PC-9 (cell line): ENCODE data around the gene ZNF576. TPM values are rescaled to one million over a fixed set of nuclear protein-coding genes. Genes with fewer than 3 reads are reported as not detected.
"Not testable (repeated sequence)": the region's sequence is repeated elsewhere in the genome, so short reads cannot be mapped to it uniquely, and the experiment has no call there.

Experiments used
- BruUV-seq: library from RNA; stranded (reverse); fragments of 400-500 nt; replicated peaks from 2 replicates; lab custom pipeline; 2021; lab: Mats Ljungman, UMichigan
- CTCF ChIA-PET: fragments of 300-600 bp; sonication (Branson Sonifier 250); formaldehyde crosslinking; loops from one replicate; lab custom pipeline; 2022; ENCODE audit warnings: antibody characterized with exemption; lab: Charles Lee
- POLR2A ChIA-PET: fragments of 300-600 bp; sonication (Branson Sonifier 250); formaldehyde crosslinking; loops from one replicate; lab custom pipeline; 2022; ENCODE audit warnings: antibody characterized with exemption; ENCODE audit not compliant: unreplicated experiment; lab: Charles Lee
- DNase-seq, 2 experiments: peaks; one replicate each; pipeline versions ENCODE4 v3.0.0 to v3.0.0-alpha.2; 2015 to 2022; ENCODE audit warnings: mixed read lengths in 1 of 2
- H2AFZ ChIP-seq: fragments of 200-600 bp; sonication (generic); 2 replicates; pipeline ENCODE4 v1.8.1; 2017; ENCODE audit warnings: antibody characterized with exemption
- H3F3A ChIP-seq: fragments of 200-600 bp; sonication (generic); 2 replicates; pipeline ENCODE4 v1.8.1; 2017; ENCODE audit warnings: antibody characterized with exemption, mild to moderate bottlenecking, low read depth; ENCODE audit not compliant: insufficient read depth
- H3K27ac ChIP-seq: fragments of 200-600 bp; sonication (generic); 2 replicates; pipeline ENCODE4 v1.6.1; 2016; ENCODE audit warnings: mixed run types
- H3K27me3 ChIP-seq: fragments of 200-600 bp; sonication (generic); 2 replicates; pipeline ENCODE4 v1.6.1; 2016; ENCODE audit warnings: low read depth, mixed run types; ENCODE audit not compliant: insufficient read depth
- H3K36me3 ChIP-seq: fragments of 200-600 bp; sonication (generic); 2 replicates; pipeline ENCODE4 v1.6.1; 2016; ENCODE audit warnings: low read depth, mixed run types
- H3K4me1 ChIP-seq: fragments of 200-600 bp; sonication (generic); replicated peaks from 2 replicates; pipeline ENCODE4 v1.6.1; 2016; ENCODE audit warnings: mixed run types; ENCODE audit not compliant: insufficient read depth
- H3K4me2 ChIP-seq: fragments of 200-600 bp; sonication (generic); 2 replicates; pipeline ENCODE4 v1.6.1; 2017; ENCODE audit warnings: mixed run types
- H3K4me3 ChIP-seq: fragments of 200-600 bp; sonication (generic); 2 replicates; pipeline ENCODE4 v1.6.1; 2016; ENCODE audit warnings: mixed run types
- H3K79me2 ChIP-seq: fragments of 200-600 bp; sonication (generic); 2 replicates; pipeline ENCODE4 v1.6.1; 2017; ENCODE audit warnings: low read depth, mixed run types
- H3K9me2 ChIP-seq: fragments of 200-600 bp; sonication (generic); 2 replicates; pipeline ENCODE4 v1.8.1; 2017; ENCODE audit warnings: mild to moderate bottlenecking; ENCODE audit not compliant: insufficient read depth
- H3K9me3 ChIP-seq: fragments of 200-600 bp; sonication (generic); 2 replicates; pipeline ENCODE4 v1.8.1; 2016; ENCODE audit warnings: low read depth; ENCODE audit not compliant: insufficient read depth
- H4K20me1 ChIP-seq: fragments of 200-600 bp; sonication (generic); 2 replicates; pipeline ENCODE4 v1.8.1; 2017; ENCODE audit not compliant: insufficient read depth
- CTCF ChIP-seq: fragments of 200-600 bp; sonication (generic); conservative IDR thresholded peaks from 2 replicates; pipeline ENCODE4 v1.6.1; 2017; ENCODE audit warnings: mixed run types, antibody characterized with exemption, mild to moderate bottlenecking, moderate library complexity
- EZH2 ChIP-seq: fragments of 200-600 bp; sonication (generic); IDR thresholded peaks from 2 replicates; pipeline ENCODE4 v1.8.0; 2017; ENCODE audit warnings: antibody characterized with exemption, low read depth
- intact Hi-C: fragments of 100-400 bp; cut with micrococcal nuclease; formaldehyde crosslinking; loops from one replicate; pipeline ENCODE4 v1.10.0; 2022; ENCODE audit not compliant: unreplicated experiment
- total RNA-seq: library from RNA; stranded (reverse); gene quantifications from 2 replicates; pipeline ENCODE4 v1.2.3, GENCODE V29; 2021

ZNF576 gene
- total RNA-seq, 1 experiment from 2014 or later, result 15.5 TPM

GRCh38 chr19:43648633-43649032 is 52.2 kb downstream of the ZNF576 start:
- H3K79me2 ChIP-seq, result no peaks in the 10 kb centered on the region
- no peak overlapping the region for H2AFZ ChIP-seq
- no peak for TF ChIP-seq CTCF
- no peak for TF ChIP-seq EZH2
- BruUV-seq, result no TSS peak
- no peaks in the 10 kb centered on the region for H3K4me1 ChIP-seq
- H3K9me3 ChIP-seq, result no peaks in the 10 kb centered on the region
- H3K27ac ChIP-seq, result no peak overlapping the region
- H3F3A ChIP-seq, result peaks cover 37% of the 10 kb centered on the region
- no peak overlapping the region for H3K4me3 ChIP-seq
- H4K20me1 ChIP-seq, result 0 out of 2 replicates have a peak, but pooled peaks cover 2% of the 10 kb centered on the region
- DNase-seq, result no peak
- no peaks in the 10 kb centered on the region for H3K9me2 ChIP-seq
- POLR2A ChIA-PET, result no interaction called here
- CTCF ChIA-PET, result no interaction called here
- intact Hi-C loops, result no loop called here
- no peaks in the 10 kb centered on the region for H3K27me3 ChIP-seq
- peaks cover 15% of the 10 kb centered on the region; the same call in 1 of the 2 replicates for H3K36me3 ChIP-seq
- no peak overlapping the region for H3K4me2 ChIP-seq

DNA sequence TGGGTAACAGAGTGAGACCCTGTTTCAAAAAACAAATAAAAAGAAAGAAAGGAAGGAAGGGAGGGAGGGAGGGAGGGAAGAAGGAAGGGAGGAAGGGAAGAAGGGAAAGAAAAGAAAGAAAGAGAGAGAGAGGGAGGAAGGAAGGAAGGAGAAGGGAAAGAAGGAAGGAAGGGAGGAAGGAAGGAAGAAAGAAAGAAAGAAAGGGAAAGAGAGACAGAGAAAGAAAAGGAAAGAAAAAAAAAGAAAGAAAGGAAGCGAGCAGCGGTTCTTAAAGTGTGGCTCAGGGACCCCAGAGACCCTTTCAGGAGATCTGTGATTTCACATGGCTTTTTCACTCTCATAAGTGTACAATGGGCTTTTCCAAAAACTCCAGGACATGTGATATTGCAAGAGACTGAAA is 53.1 kb downstream of the ZNF576 start:
- TF ChIP-seq EZH2 (no peak), CTCF (no peak)
- Histone ChIP-seq H3K27me3 (no peaks in the 10 kb centered on the region), H3K79me2 (no peaks in the 10 kb centered on the region), H4K20me1 (peaks cover 4% of the 10 kb centered on the region; the same call in 1 of the 2 replicates), H3K4me3 (no peak overlapping the region), H3K4me1 (no peaks in the 10 kb centered on the region), H3K36me3 (peaks cover 15% of the 10 kb centered on the region; the same call in 1 of the 2 replicates), H3K4me2 (no peak overlapping the region), H2AFZ (no peak overlapping the region), H3K9me2 (no peaks in the 10 kb centered on the region), H3K9me3 (no peaks in the 10 kb centered on the region), H3F3A (peaks cover 40% of the 10 kb centered on the region), H3K27ac (no peak overlapping the region)
- DNase-seq, result no peak
- intact Hi-C loops, result no loop called here
- no TSS peak for BruUV-seq
- ChIA-PET POLR2A (no interaction called here), CTCF (interaction anchor here (0.7 to 0.9 kb wide), 2 partner anchors 46 to 160 kb away, joined by 3 to 7 read pairs; no protein-coding TSS in a partner anchor)

GRCh38 chr19:43650276-43650675 is 53.9 kb downstream of the ZNF576 start:
- H3K79me2 ChIP-seq, H3K9me2 ChIP-seq, H3K4me3 ChIP-seq, DNase-seq, H3K9me3 ChIP-seq, BruUV-seq, H3K4me2 ChIP-seq, H3K27me3 ChIP-seq, H3K27ac ChIP-seq, POLR2A ChIA-PET, H4K20me1 ChIP-seq, H3K4me1 ChIP-seq, H2AFZ ChIP-seq: not testable (repeated sequence)
- H3F3A ChIP-seq, result peaks cover 47% of the 10 kb centered on the region
- CTCF ChIA-PET, result interaction anchor here (0.7 to 0.9 kb wide), 3 partner anchors 47 to 159 kb away, joined by 3 to 7 read pairs (median 3); no protein-coding TSS in a partner anchor
- H3K36me3 ChIP-seq, result peaks cover 16% of the 10 kb centered on the region
- intact Hi-C loops, result loop anchor here (10.0 kb wide), 1 partner anchor 215 kb away; no protein-coding TSS in a partner anchor

Other genes starting within 250 kb of the ZNF576 start
- gene CD177, start 242.9 kb upstream of the ZNF576 start, total RNA-seq, result 6.0 and 7.8 TPM in 2 replicates
- not detected in 2 replicates for gene TEX101, start 181.7 kb upstream of the ZNF576 start, total RNA-seq
- gene LYPD3, start 131.0 kb upstream of the ZNF576 start, total RNA-seq, result 70.8 and 78.3 TPM in 2 replicates
- 36.7 and 50.7 TPM in 2 replicates for gene PHLDB3, start 91.8 kb upstream of the ZNF576 start, total RNA-seq
- 83.4 and 89.3 TPM in 2 replicates for gene ETHE1, start 69.4 kb upstream of the ZNF576 start, total RNA-seq
- gene ZNF575, start 63.4 kb upstream of the ZNF576 start, total RNA-seq, result 5.2 and 6.5 TPM in 2 replicates
- gene XRCC1, start 21.1 kb upstream of the ZNF576 start, total RNA-seq, result 37.2 and 45.1 TPM in 2 replicates
- gene PINLYP, start 20.8 kb upstream of the ZNF576 start, total RNA-seq, result 0.53 and 2.0 TPM in 2 replicates
- gene IRGQ, start 461 bp upstream of the ZNF576 start, total RNA-seq, result 23.3 and 31.6 TPM in 2 replicates
- 0.37 and 0.60 TPM in 2 replicates for gene SRRM5, start 15.5 kb downstream of the ZNF576 start, total RNA-seq
- 46.6 and 61.1 TPM in 2 replicates for gene ZNF428, start 23.0 kb downstream of the ZNF576 start, total RNA-seq
- gene CADM4, start 43.3 kb downstream of the ZNF576 start, total RNA-seq, result 68.3 and 71.1 TPM in 2 replicates
- 35.2 and 53.6 TPM in 2 replicates for gene PLAUR, start 73.6 kb downstream of the ZNF576 start, total RNA-seq
- gene IRGC, start 119.5 kb downstream of the ZNF576 start, total RNA-seq, result not detected in 2 replicates
- 76.8 and 84.1 TPM in 2 replicates for gene SMG9, start 158.4 kb downstream of the ZNF576 start, total RNA-seq
- 92.4 and 92.7 TPM in 2 replicates for gene KCNN4, start 184.4 kb downstream of the ZNF576 start, total RNA-seq
- gene LYPD5, start 205.9 kb downstream of the ZNF576 start, total RNA-seq, result 2.6 and 2.9 TPM in 2 replicates
- 14.8 and 15.2 TPM in 2 replicates for gene ZNF283, start 230.7 kb downstream of the ZNF576 start, total RNA-seq